Panc1 (cell line): ENCODE measurements around the gene LTC4S. TPM values are rescaled to one million over a fixed set of nuclear protein-coding genes. Genes with fewer than 3 reads are reported as not detected.

Experiments used
- ATAC-seq: fragments of 200-7000 bp; cut with Tn5 transposase; 2 replicates; pipeline ENCODE4 v1.9.1; 2020; ENCODE audit warnings: mild to moderate bottlenecking, moderate library complexity
- BruUV-seq: library from RNA; stranded (reverse); fragments of 400-500 nt; replicated peaks from 2 replicates; lab custom pipeline; 2021; lab: Mats Ljungman, UMichigan
- CTCF ChIA-PET: fragments of 300-600 bp; sonication (Branson Sonifier 250); formaldehyde crosslinking; loops from one replicate; lab custom pipeline; 2022; ENCODE audit warnings: antibody characterized with exemption; lab: Charles Lee
- POLR2A ChIA-PET: fragments of 300-600 bp; sonication (Branson Sonifier 250); formaldehyde crosslinking; loops from one replicate; lab custom pipeline; 2022; ENCODE audit warnings: antibody characterized with exemption; lab: Charles Lee
- DNase-seq: peaks from one replicate; pipeline ENCODE4 v3.0.0-alpha.2; 2010; ENCODE audit warnings: low read depth, low spot score
- H3K27ac ChIP-seq: 2 replicates; pipeline ENCODE4 v1.5.1; 2011; ENCODE audit warnings: mild to moderate bottlenecking, low read length, inconsistent platforms
- H3K27me3 ChIP-seq: fragments of 200-500 bp; sonication (Bioruptor generic); 2 replicates; pipeline ENCODE4 v1.6.0; 2014; ENCODE audit warnings: low read length, inconsistent platforms; ENCODE audit not compliant: control insufficient read depth, insufficient read depth
- H3K36me3 ChIP-seq: fragments of 200-500 bp; sonication (Bioruptor generic); 2 replicates; pipeline ENCODE4 v1.5.1; 2014; ENCODE audit warnings: inconsistent platforms, mild to moderate bottlenecking, low read length, moderate library complexity; ENCODE audit not compliant: control insufficient read depth, insufficient read depth
- H3K4me1 ChIP-seq: 2 replicates; pipeline ENCODE4 v1.5.1; 2011; ENCODE audit warnings: inconsistent platforms, mild to moderate bottlenecking, low read length, moderate library complexity; ENCODE audit not compliant: control insufficient read depth, insufficient read depth
- H3K4me3 ChIP-seq, 2 experiments: 2 replicates each; pipeline ENCODE4 v1.5.1; 2011 to 2012; ENCODE audit warnings: low read depth in 2 of 2, low read length in 2 of 2, mild to moderate bottlenecking in 2 of 2, inconsistent platforms in 1 of 2, moderate library complexity in 1 of 2
- H3K9me3 ChIP-seq: fragments of 200-500 bp; sonication (Bioruptor generic); 2 replicates; pipeline ENCODE4 v1.5.1; 2014; ENCODE audit warnings: low read depth, mild to moderate bottlenecking, inconsistent platforms, low read length, moderate library complexity; ENCODE audit not compliant: control insufficient read depth, insufficient read depth
- CTCF ChIP-seq: fragments of 450-650 bp; IDR thresholded peaks from 2 replicates; pipeline ENCODE4 v1.5.1; 2017; ENCODE audit warnings: mild to moderate bottlenecking
- POLR2AphosphoS5 ChIP-seq: IDR thresholded peaks from 2 replicates; pipeline ENCODE4 v1.6.1; 2012; ENCODE audit warnings: mild to moderate bottlenecking, low read depth, low read length, moderate library complexity
- REST ChIP-seq, 2 experiments: IDR thresholded peaks; 2 replicates each; pipeline ENCODE4 v1.6.1; 2011 to 2012; ENCODE audit warnings: low read depth in 2 of 2, control low read depth in 1 of 2, low read length in 1 of 2, mild to moderate bottlenecking in 1 of 2, moderate library complexity in 1 of 2; ENCODE audit not compliant: insufficient read depth in 1 of 2
- SIN3A ChIP-seq: IDR thresholded peaks from 2 replicates; pipeline ENCODE4 v1.6.1; 2012; ENCODE audit warnings: low read depth, mild to moderate bottlenecking, low read length, moderate library complexity, borderline replicate concordance; ENCODE audit not compliant: insufficient read depth
- TCF7L2 ChIP-seq: IDR thresholded peaks from 2 replicates; pipeline ENCODE4 v1.6.1; 2011; ENCODE audit warnings: mild to moderate bottlenecking, low read depth, low read length, inconsistent platforms
- in situ Hi-C: cut with HindIII; loops from 2 replicates; pipeline ENCODE4 v1.10.0; 2016; ENCODE audit warnings: low sequenced_read_pairs, low pct_unique_long_range_greater_than_20kb
- intact Hi-C: fragments of 100-400 bp; cut with micrococcal nuclease; formaldehyde crosslinking; loops from one replicate; pipeline ENCODE4 v1.10.0; 2022; ENCODE audit not compliant: unreplicated experiment
- total RNA-seq: library from RNA; stranded (reverse); gene quantifications from one replicate; pipeline ENCODE4 v1.2.1, GENCODE V29; 2021; ENCODE audit not compliant: unreplicated experiment

Gene LTC4S
- total RNA-seq, 1 experiment from 2014 or later, result 0.69 TPM

GRCh38 chr5:179804555-179804947, 10.8 kb downstream of the LTC4S start:
- no peak for ATAC-seq
- TSS peak; percentile 71 for BruUV-seq
- H3K9me3 ChIP-seq, result no peaks in the 10 kb centered on the region
- H3K27ac ChIP-seq, result peak overlapping the region; percentile 75
- POLR2A ChIA-PET, result no interaction called here
- in situ Hi-C loops, result no loop called here
- peak overlapping the region; percentile 60 to 79 for H3K4me3 ChIP-seq
- TF ChIP-seq REST (IDR thresholded peaks at IDR 0.05; ENCODE audit: insufficient read depth in 1 of 2, low read depth in 2 of 2, low read length in 1 of 2), result no peak
- no peak; the same call in 1 of the 2 replicates for TF ChIP-seq POLR2AphosphoS5
- TF ChIP-seq TCF7L2, result no peak
- TF ChIP-seq SIN3A, result no peak
- TF ChIP-seq CTCF, result no peak
- H3K36me3 ChIP-seq, result peaks cover 4% of the 10 kb centered on the region
- DNase-seq, result no peak
- CTCF ChIA-PET, result no interaction called here
- no peaks in the 10 kb centered on the region for H3K27me3 ChIP-seq
- intact Hi-C loops, result no loop called here
- H3K4me1 ChIP-seq, result peaks cover 30% of the 10 kb centered on the region

GRCh38 chr5:179805070-179805528, 11.3 kb downstream of the LTC4S start:
- intact Hi-C loops (no loop called here), in situ Hi-C loops (no loop called here)
- DNase-seq (no peak), ATAC-seq (no peak)
- H3K27ac ChIP-seq, result peak overlapping the region; percentile 75
- 0 out of 2 replicates have a peak, but pooled peaks have one; percentile 31 for TF ChIP-seq SIN3A
- no peak for TF ChIP-seq TCF7L2
- peak overlapping the region; percentile 60 to 79 for H3K4me3 ChIP-seq
- peaks cover 30% of the 10 kb centered on the region for H3K4me1 ChIP-seq
- H3K27me3 ChIP-seq, result no peaks in the 10 kb centered on the region
- ChIA-PET CTCF (no interaction called here), POLR2A (no interaction called here)
- no TSS peak for BruUV-seq
- H3K9me3 ChIP-seq, result no peaks in the 10 kb centered on the region
- H3K36me3 ChIP-seq, result peaks cover 4% of the 10 kb centered on the region; the same call in 1 of the 2 replicates

- ATAC-seq, result 0 out of 2 replicates have a peak, but pooled peaks have one; percentile 1
- DNase-seq, result no peak
- H3K27me3 ChIP-seq, result no peaks in the 10 kb centered on the region
- no TSS peak for BruUV-seq
- no peaks in the 10 kb centered on the region for H3K9me3 ChIP-seq
- in situ Hi-C loops (no loop called here), intact Hi-C loops (no loop called here)
- TF ChIP-seq SIN3A, result peak; percentile 12; the same call in 1 of the 2 replicates
- peak; percentile 24; the same call in 1 of the 2 replicates for TF ChIP-seq POLR2AphosphoS5
- no peak for TF ChIP-seq TCF7L2
- peaks cover 30% of the 10 kb centered on the region for H3K4me1 ChIP-seq
- H3K4me3 ChIP-seq, result peak overlapping the region; percentile 60 to 79
- ChIA-PET CTCF (no interaction called here), POLR2A (interaction anchor here (1.1 kb wide), 1 partner anchor 20 kb away, joined by 3 read pairs; no protein-coding TSS in a partner anchor)
- H3K36me3 ChIP-seq, result peaks cover 4% of the 10 kb centered on the region; the same call in 1 of the 2 replicates
- H3K27ac ChIP-seq, result peak overlapping the region; percentile 75
Observed at GRCh38 chr5:179805529-179806249, 11.9 kb downstream of the LTC4S start.
